B cell (primary cell): ENCODE results near the gene CCDC186. TPM values are rescaled to one million over a fixed set of nuclear protein-coding genes. Genes with fewer than 3 reads are reported as not detected.

Experiments used
- ATAC-seq: fragments of 200-7000 bp; cut with Tn5 transposase; one replicate; pipeline ENCODE4 v1.10.0; 2021; ENCODE audit warnings: low read depth, mild to moderate bottlenecking, moderate number of reproducible peaks, moderate library complexity
- CTCF ChIA-PET: fragments of 350-600 bp; sonication (Branson Sonifier 250); formaldehyde crosslinking; loops from one replicate; lab custom pipeline; 2021; ENCODE audit warnings: antibody characterized with exemption, inconsistent platforms; lab: Charles Lee
- POLR2A ChIA-PET: fragments of 350-600 bp; sonication (Branson Sonifier 250); formaldehyde crosslinking; loops from one replicate; lab custom pipeline; 2021; ENCODE audit warnings: antibody characterized with exemption; lab: Charles Lee
- DNase-seq: peaks from one replicate; pipeline ENCODE4 v3.0.0; 2013
- H2AFZ ChIP-seq: 2 replicates; pipeline ENCODE4 v1.6.1; 2012; ENCODE audit warnings: mild to moderate bottlenecking, low read depth, low read length; ENCODE audit not compliant: insufficient read depth, poor library complexity, severe bottlenecking
- H3K27ac ChIP-seq, 2 donors: 1 replicate in 1 of 2; 2 replicates in 1 of 2; pipeline ENCODE4 v1.5.1; 2012 to 2013; ENCODE audit warnings: low read length in 2 of 2, mild to moderate bottlenecking in 2 of 2, moderate library complexity in 1 of 2
- H3K27me3 ChIP-seq, 4 experiments: fragments of 200-600 bp in 1 of 4; sonication (generic) in 1 of 4; replicated peaks in 1 of 4; 1 replicate in 2 of 4; 2 replicates in 2 of 4; pipeline versions ENCODE4 v1.6.1 to v1.7.0; 2013 to 2016; ENCODE audit warnings: low read length in 3 of 4, mild to moderate bottlenecking in 2 of 4, mixed read lengths in 1 of 4, moderate library complexity in 1 of 4; ENCODE audit not compliant: insufficient read depth in 4 of 4, control insufficient read depth in 3 of 4; ENCODE audit errors: control extremely low read depth in 1 of 4
- H3K36me3 ChIP-seq, 2 experiments: replicated peaks in 1 of 2; 1 replicate in 1 of 2; 2 replicates in 1 of 2; pipeline versions ENCODE4 v1.6.1 to v1.7.1; 2013; ENCODE audit warnings: low read length in 1 of 2; ENCODE audit not compliant: insufficient read depth in 2 of 2, control insufficient read depth in 1 of 2; ENCODE audit errors: control extremely low read depth in 1 of 2, extremely low read depth in 1 of 2
- H3K4me1 ChIP-seq, 2 donors: fragments of 200-600 bp in 1 of 2; sonication (generic) in 1 of 2; 1 replicate in 1 of 2; 2 replicates in 1 of 2; pipeline versions ENCODE4 v1.5.1 to v1.6.1; 2013 to 2017; ENCODE audit warnings: low read length in 2 of 2; ENCODE audit not compliant: control insufficient read depth in 2 of 2, insufficient read depth in 2 of 2
- H3K4me2 ChIP-seq: replicated peaks from 2 replicates; pipeline ENCODE3; 2012; ENCODE audit warnings: mild to moderate bottlenecking, low read depth, low read length; ENCODE audit not compliant: poor library complexity, severe bottlenecking
- H3K4me3 ChIP-seq, 5 experiments: fragments of 200-600 bp in 1 of 5; sonication (generic) in 1 of 5; 1 replicate in 3 of 5; 2 replicates in 2 of 5; pipeline versions ENCODE4 v1.5.1 to v1.7.0; 2011 to 2016; ENCODE audit warnings: low read length in 4 of 5, mild to moderate bottlenecking in 4 of 5, low read depth in 2 of 5, control low read depth in 1 of 5, moderate library complexity in 1 of 5; ENCODE audit not compliant: insufficient read depth in 1 of 5; ENCODE audit errors: control extremely low read depth in 1 of 5, extremely low read depth in 1 of 5
- H3K79me2 ChIP-seq: fragments of 200-600 bp; sonication (generic); one replicate; pipeline ENCODE4 v1.6.0; 2016; ENCODE audit warnings: low read length; ENCODE audit not compliant: control insufficient read depth, insufficient read depth
- H3K9ac ChIP-seq: fragments of 200-600 bp; sonication (generic); 2 replicates; pipeline ENCODE4 v1.6.1; 2017; ENCODE audit warnings: mild to moderate bottlenecking, low read length, moderate library complexity
- H3K9me3 ChIP-seq, 3 donors: one replicate each; pipeline versions ENCODE4 v1.6.1 to v1.7.1; 2013; ENCODE audit warnings: low read length in 2 of 3; ENCODE audit not compliant: control insufficient read depth in 2 of 3, insufficient read depth in 1 of 3; ENCODE audit errors: control extremely low read depth in 1 of 3
- H4K20me1 ChIP-seq: 2 replicates; pipeline ENCODE4 v1.6.0; 2012; ENCODE audit warnings: mild to moderate bottlenecking, low read length; ENCODE audit not compliant: insufficient read depth, control insufficient read depth, poor library complexity, severe bottlenecking
- H3K27ac Mint-ChIP-seq: one replicate; pipeline ENCODE4 v1.8.0; 2021; ENCODE audit warnings: mixed read lengths
- H3K27me3 Mint-ChIP-seq: one replicate; pipeline ENCODE4 v1.8.0; 2021; ENCODE audit warnings: mixed read lengths
- H3K4me1 Mint-ChIP-seq: one replicate; pipeline ENCODE4 v1.8.0; 2021; ENCODE audit warnings: mixed read lengths
- H3K4me3 Mint-ChIP-seq: one replicate; pipeline ENCODE4 v1.8.0; 2021; ENCODE audit warnings: mixed read lengths
- H3K9me3 Mint-ChIP-seq: one replicate; pipeline ENCODE4 v1.8.0; 2022; ENCODE audit warnings: mixed read lengths; ENCODE audit not compliant: insufficient read depth
- EZH2 ChIP-seq: IDR thresholded peaks from 2 replicates; pipeline ENCODE4 v1.6.1; 2012; ENCODE audit warnings: borderline replicate concordance, low read depth, mild to moderate bottlenecking, moderate library complexity, low read length; ENCODE audit not compliant: insufficient read depth, poor library complexity, severe bottlenecking
- WGBS: methylation state at CpG from one replicate; pipeline ENCODE4 v1.1.5; 2013; ENCODE audit warnings: missing lambda C conversion rate; ENCODE audit not compliant: insufficient coverage; 5-methylcytosine and 5-hydroxymethylcytosine counted together
- intact Hi-C: fragments of 100-400 bp; cut with micrococcal nuclease; formaldehyde crosslinking; loops from one replicate; pipeline ENCODE4 v1.10.0; 2022
- polyA plus RNA-seq: library from polyadenylated mRNA; depleted of rRNA; stranded (reverse); fragments of >200 nt; gene quantifications from 2 replicates; pipeline ENCODE4 v1.2.3, GENCODE V29; 2012
- total RNA-seq, 2 donors: library from RNA; stranded (reverse); fragments of 120-200 nt in 1 of 2; gene quantifications; 1 replicate in 1 of 2; 2 replicates in 1 of 2; pipeline versions ENCODE4 v1.2.3 to v1.2.4, GENCODE V29; 2013 to 2022
- TF ChIP-seq, protein P1 (sequence below): fragments of 200-600 bp; IDR thresholded peaks from one replicate; pipeline ENCODE4 v1.8.0; 2022; ENCODE audit warnings: antibody characterized with exemption, mild to moderate bottlenecking

The CCDC186 gene
- total and polyA plus RNA-seq, 2 donors (not counting 1 experiment from before 2014, with no cell fraction given): 8.0 to 33.8 TPM

GRCh38 chr10:114100848-114101741 is 72.9 kb downstream of the CCDC186 start:
- H3K9me3 ChIP-seq: peaks cover 0 to 10% (median 0%) of the 10 kb centered on the region in 3 donors
- peak overlapping the region; percentile 76 for H3K4me2 ChIP-seq
- Mint-ChIP-seq H3K4me1 (peaks cover 54% of the 10 kb centered on the region), H3K27me3 (peaks cover 22% of the 10 kb centered on the region), H3K9me3 (no peaks in the 10 kb centered on the region), H3K4me3 (peak overlapping the region; percentile 74), H3K27ac (no peak overlapping the region)
- no peaks in the 10 kb centered on the region for H3K36me3 ChIP-seq
- ChIA-PET CTCF (interaction anchor here (0.7 to 10.6 kb wide), 5 partner anchors 11 to 421 kb away, joined by 3 to 242 read pairs (median 7); partner anchors contain the start of gene CASP7), POLR2A (no interaction called here)
- H2AFZ ChIP-seq: peak overlapping the region; percentile 70
- WGBS: 17% methylated on average over 35 of the region's 47 CpGs
- no peaks in the 10 kb centered on the region for H3K79me2 ChIP-seq
- H3K27me3 ChIP-seq: peaks cover 0 to 20% (median 9%) of the 10 kb centered on the region in 4 experiments
- H3K4me1 ChIP-seq: peaks cover 55 to 60% of the 10 kb centered on the region in 2 donors
- H4K20me1 ChIP-seq: no peaks in the 10 kb centered on the region
- peak overlapping the region; percentile 18 to 53 (median 44) for H3K4me3 ChIP-seq
- intact Hi-C loops: no loop called here
- peak; percentile 32 for DNase-seq
- TF ChIP-seq, protein P1, sequence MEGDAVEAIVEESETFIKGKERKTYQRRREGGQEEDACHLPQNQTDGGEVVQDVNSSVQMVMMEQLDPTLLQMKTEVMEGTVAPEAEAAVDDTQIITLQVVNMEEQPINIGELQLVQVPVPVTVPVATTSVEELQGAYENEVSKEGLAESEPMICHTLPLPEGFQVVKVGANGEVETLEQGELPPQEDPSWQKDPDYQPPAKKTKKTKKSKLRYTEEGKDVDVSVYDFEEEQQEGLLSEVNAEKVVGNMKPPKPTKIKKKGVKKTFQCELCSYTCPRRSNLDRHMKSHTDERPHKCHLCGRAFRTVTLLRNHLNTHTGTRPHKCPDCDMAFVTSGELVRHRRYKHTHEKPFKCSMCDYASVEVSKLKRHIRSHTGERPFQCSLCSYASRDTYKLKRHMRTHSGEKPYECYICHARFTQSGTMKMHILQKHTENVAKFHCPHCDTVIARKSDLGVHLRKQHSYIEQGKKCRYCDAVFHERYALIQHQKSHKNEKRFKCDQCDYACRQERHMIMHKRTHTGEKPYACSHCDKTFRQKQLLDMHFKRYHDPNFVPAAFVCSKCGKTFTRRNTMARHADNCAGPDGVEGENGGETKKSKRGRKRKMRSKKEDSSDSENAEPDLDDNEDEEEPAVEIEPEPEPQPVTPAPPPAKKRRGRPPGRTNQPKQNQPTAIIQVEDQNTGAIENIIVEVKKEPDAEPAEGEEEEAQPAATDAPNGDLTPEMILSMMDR: no peak
- TF ChIP-seq EZH2: no peak
- no peak for ATAC-seq
- H3K27ac ChIP-seq: no peak overlapping the region
- H3K9ac ChIP-seq: peak overlapping the region; percentile 53

GRCh38 chr10:114096864-114097263 is 77.1 kb downstream of the CCDC186 start:
- H3K4me3 ChIP-seq: no peak overlapping the region
- H3K9me3 Mint-ChIP-seq: peaks cover 3% of the 10 kb centered on the region
- no peak overlapping the region for H2AFZ ChIP-seq
- WGBS: 60% methylated on average over 3 of the region's 3 CpGs
- no peak for ATAC-seq
- CTCF ChIA-PET: interaction anchor here (1.1 to 2.0 kb wide), 3 partner anchors 9 to 298 kb away, joined by 3 to 7 read pairs (median 4); no protein-coding TSS in a partner anchor
- no peak overlapping the region for H3K9ac ChIP-seq
- no peak overlapping the region for H3K27ac ChIP-seq
- no peaks in the 10 kb centered on the region for H3K79me2 ChIP-seq
- H3K4me3 Mint-ChIP-seq: peak overlapping the region; percentile 54
- H3K4me1 ChIP-seq: peaks cover 75% of the 10 kb centered on the region in 2 donors
- POLR2A ChIA-PET: no interaction called here
- no peak overlapping the region for H3K27ac Mint-ChIP-seq
- DNase-seq: no peak
- peaks cover 0 to 20% (median 9%) of the 10 kb centered on the region in 4 experiments for H3K27me3 ChIP-seq
- H3K27me3 Mint-ChIP-seq: peaks cover 22% of the 10 kb centered on the region
- H3K4me2 ChIP-seq: peak overlapping the region; percentile 64
- TF ChIP-seq, protein P1: no peak
- no peak for TF ChIP-seq EZH2
- H3K4me1 Mint-ChIP-seq: peaks cover 68% of the 10 kb centered on the region
- intact Hi-C loops: no loop called here
- no peaks in the 10 kb centered on the region for H3K36me3 ChIP-seq
- H3K9me3 ChIP-seq: peaks cover 0 to 23% (median 9%) of the 10 kb centered on the region in 3 donors
- H4K20me1 ChIP-seq: no peaks in the 10 kb centered on the region
